NCI-H2029 treated with DMSO at 0.1 percent for 48 hours (cell line): Measurements from ENCODE around the gene PPP2R5D.
"Not testable (repeated sequence)": the region's sequence is repeated elsewhere in the genome, so short reads cannot be mapped to it uniquely, and the experiment has no call there.

Experiments used
- DNase-seq: peaks from one replicate; lab custom pipeline; 2025; lab: John Stamatoyannopoulos, UW

PPP2R5D gene

DNA sequence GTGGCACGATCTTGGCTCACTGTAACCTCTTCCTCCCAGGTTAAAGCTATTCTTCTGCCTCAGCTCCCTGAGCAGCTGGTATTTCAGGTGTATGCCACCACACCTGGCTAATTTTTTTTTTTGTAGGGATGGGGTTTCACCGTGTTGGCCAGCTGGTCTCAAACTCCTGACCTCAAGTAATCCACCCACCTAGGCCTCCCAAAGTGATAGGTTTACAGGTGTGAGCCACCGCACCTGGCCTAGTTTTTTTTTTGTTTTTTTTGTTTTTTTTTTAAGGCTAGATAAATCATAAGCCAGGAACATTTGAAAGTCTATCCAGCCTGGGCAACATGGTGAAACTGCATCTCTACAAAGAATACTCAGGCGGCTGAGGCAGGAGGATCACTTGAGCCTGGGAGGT, 48.0 kb downstream of the PPP2R5D start:
- DNase-seq, result no peak

DNA sequence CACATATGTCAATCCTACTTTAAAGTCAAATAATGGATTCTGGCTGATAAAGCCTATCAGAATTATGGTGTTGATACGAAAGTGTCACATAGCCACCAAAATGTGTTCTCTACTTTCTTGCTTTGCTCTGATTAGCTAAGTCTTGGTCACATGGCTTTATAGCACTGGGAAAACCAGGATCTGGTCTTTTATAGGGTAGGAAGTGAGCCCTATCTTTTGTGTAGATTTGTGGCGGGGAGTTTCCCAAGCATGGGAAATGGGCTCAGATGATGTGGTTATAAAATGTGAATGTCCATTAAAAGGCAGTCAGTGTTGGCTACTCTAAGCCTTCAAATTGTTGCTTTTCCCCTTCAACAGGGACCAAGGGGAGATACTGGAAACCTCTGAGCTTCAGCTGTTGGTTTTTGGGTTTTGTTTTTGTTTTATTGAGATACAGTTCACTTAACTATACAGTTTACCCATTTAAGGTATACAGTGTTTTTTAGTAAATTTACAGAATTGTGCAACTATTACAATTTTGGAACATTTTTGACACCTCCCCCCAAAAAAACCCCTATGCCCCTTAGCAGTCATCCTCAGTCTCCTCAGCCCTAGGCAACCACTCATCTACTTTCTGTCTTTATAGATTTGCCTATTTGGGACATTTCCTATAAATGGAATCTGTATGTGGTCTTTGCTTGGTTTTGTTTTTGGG, 49.3 kb downstream of the PPP2R5D start:
- no peak for DNase-seq

GRCh38 chr6:43034190-43034525, 49.8 kb downstream of the PPP2R5D start:
- DNase-seq, result no peak

GRCh38 chr6:43035495-43036194, 51.3 kb downstream of the PPP2R5D start:
- no peak for DNase-seq

DNA sequence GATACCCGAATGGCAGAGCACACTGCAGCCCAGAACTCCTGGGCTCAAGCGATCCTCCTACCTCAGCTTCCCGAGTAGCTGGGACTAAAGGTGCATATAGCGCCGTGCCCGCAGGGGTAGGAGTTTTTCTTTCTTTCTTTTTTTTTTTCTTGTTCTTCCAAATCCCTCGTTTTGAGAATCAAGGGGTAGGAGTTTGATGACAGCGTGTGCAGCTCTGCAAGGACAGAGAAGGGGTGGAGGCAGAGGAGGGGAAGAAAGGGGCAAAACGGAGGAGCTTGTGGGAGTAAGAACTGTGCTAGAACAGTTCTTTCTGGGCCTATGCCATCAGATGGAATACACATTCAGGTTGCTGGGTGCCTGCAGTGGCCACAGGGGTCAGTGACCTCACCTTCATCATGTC, 52.3 kb downstream of the PPP2R5D start:
- DNase-seq, result no peak

- DNase-seq, result no peak
These were observed 52.8 kb downstream of the PPP2R5D start for GRCh38 chr6:43037197-43037596.

DNA sequence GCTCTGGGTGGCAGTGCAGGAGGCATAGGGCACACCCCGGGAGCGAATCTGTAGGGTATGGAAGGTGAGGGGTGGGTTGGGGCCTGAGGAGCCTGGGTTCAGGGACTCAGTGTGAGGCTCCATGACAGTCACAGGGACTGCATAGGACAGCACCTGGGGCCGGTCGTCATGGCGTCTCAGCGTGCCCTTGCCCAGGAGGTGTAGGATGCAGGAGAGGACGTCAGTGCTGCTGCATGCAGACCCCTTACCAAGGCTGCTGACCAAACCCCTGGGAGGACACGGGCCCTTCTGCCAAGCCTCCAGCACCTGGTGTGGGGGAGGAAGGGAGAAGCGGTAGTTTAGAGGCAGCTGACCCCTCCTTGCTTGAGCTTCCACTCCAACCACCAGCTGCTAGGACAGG, 53.3 kb downstream of the PPP2R5D start:
- no peak for DNase-seq

DNA sequence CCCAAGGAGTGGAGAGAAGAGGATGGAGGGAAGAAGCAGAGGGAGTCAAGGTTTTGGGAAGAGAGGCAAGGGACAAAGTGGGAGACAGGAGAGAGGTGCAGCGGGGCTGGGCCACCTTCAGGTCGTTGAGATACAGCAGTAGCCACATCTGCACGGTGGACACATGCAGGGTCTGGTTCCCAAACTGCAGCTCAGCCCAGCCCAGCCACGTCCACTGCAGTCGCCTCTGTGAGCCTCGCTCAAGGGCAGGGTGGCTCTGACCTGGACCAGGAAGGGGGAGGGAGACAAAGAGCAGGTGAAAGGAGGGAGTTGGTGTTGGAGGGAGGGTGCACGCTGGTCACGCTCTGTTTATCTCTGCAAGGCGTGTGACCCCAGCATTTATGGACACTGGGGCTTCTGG, 54.4 kb downstream of the PPP2R5D start:
- no peak for DNase-seq

DNA sequence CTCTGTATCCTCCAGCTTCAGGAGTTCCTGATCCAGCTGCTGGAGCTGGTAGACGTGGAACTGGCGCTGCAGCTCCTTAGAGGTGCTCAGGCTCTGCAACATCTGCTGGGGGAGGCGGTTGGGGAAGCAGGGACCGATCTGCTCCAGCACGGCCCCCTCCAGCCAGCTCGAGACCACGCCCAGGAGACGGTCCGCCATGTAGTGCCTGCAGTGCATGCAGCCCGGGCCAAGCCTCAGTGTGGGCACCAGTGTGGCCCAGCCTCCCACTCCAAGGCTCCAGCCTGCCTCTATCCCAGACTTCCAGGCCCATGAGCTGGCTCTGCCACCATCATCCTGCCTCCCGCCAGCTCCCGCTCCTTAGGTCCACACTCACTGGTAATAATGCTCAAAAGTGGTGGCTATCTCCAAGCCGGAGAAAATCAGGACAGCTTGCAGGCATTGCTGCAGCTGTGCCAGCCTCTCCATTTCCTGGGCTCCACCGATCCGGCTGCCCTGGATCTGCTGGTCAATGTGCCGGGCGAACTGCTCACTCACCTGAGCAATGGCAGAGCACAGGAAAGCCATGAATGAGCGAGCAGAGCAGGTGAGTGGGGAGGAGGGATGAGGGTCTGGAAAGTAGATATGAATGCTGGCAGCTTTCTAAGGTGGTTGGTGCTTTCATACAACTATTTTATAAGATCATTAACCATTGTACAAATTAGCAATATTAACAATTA, 56.3 kb downstream of the PPP2R5D start:
- no peak for DNase-seq

DNA sequence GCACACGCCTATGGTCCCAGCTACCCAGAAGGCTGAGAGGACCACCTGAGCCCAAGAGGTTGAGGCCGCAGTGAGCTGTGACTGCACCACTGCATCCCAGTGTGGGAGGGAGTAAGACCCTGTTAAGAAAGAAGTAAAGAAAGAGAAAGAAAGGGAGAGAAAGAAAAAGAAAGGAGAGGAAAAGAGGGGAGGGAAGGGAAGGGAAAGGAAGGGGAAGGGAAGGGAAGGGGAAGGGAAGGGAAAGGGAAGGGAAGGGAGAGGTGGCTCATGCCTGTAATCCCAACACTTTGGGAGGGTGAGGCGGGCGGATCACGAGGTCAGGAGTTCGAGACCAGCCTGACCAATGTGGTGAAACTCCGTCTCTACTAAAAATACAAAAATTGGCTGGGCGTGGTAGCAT, 57.1 kb downstream of the PPP2R5D start:
- not testable (repeated sequence) for DNase-seq

GRCh38 chr6:43043310-43043709, 58.9 kb downstream of the PPP2R5D start:
- DNase-seq, result no peak

DNA sequence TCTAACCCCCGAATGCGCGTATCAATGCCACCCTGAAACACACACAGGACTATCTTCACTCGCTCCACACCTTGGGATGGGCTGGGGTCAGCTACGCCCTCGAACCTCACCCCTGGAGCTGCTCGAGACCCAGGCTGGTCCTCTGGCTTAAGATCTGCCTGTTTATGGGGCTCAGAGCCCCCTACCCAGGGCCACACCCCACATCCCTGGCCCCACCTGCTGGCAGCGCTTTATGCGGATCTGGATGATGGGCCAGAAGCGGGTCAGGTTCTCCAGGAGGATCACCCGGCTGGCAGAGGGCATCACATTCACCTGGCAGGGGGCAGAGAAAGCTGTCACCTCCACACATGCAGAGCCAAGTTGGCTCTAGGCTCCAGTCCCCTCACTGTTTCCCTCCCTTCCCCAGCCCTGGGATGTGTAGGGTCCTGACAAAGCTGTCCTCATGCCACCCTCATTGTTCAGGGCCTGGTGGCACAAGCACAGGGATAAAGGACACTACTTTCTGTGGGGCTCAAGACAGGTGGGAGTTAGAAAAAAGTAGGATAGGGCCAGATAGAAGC, 61.1 kb downstream of the PPP2R5D start:
- DNase-seq, result no peak

DNA sequence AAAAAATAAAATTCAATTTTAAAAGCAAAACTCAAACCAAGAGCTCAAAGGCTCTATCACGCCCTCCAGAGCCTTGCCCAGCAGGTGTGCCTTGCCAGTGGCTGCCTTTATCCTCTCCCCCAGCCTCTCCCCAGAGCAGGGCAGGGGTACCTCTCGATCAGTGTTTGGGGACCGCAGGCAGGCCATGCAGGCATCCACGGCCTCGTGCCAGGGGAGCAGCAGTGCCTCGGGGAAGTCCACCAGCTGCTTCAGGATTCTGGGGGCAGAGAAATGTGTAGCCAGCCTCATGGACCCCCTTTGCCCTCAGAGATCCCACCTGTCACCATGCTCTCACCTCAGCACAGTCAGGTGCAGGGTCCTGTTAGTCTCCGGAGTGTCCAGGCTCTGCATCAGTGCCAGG, 63.6 kb downstream of the PPP2R5D start:
- DNase-seq, result no peak

DNA sequence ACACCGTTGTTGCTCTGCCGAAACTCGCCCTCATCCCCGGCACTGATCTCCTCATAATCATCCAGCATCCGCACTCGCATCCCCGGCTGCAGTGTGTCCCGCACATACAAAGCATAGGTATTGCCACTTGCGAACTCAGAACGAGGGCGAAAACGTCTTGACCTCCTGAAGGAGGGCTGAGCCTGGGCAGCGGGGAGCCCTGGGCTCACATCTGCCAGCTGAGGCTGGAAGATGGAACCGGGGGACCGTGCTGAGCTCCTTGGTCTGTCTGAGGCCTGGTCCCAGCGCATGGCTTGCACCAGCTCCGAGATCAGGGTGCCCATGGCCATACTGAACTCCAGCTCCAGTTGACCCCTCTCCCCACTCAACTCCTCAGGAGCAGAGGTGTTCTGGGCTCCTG, 66.6 kb downstream of the PPP2R5D start:
- DNase-seq, result no peak

DNA sequence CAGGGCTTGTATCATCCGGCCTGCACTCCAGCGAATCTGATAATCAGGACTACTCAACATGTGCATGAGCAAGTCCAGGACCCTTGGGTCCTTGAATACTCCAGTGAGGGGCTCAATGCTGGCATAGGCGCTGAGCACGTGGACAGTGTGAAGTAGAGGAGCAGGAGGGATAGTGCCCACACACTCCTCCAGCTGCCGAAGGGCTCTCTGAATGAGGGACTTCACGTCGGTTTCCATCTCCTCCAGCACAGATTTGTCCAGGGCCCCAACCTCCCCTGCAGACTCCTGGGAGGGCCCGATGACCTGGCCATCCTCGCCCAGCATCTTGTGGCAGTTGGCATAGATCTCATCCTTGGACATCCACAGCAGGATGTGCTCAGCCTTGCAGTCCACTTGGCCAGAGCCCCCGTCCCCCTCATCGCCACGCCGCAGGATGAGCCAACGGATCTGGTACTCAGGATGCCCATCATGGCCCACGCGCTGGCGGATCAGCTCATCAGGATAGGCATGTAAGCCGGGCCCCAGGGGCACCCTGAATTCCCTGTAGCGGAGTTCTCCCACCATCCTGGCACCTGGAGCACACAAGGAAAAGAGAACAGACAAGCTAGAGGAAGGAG, 68.0 kb downstream of the PPP2R5D start:
- no peak for DNase-seq

GRCh38 chr6:43052842-43053544, 68.6 kb downstream of the PPP2R5D start:
- no peak for DNase-seq

GRCh38 chr6:43053545-43054205, 69.3 kb downstream of the PPP2R5D start, which contains the start of gene CUL7:
CUL7 (minus strand) TSS chr6:43053851; CDS start chr6:43052788, 1,063 bp downstream.
- peak; percentile 91 for DNase-seq

GRCh38 chr6:43054206-43054943, 70.0 kb downstream of the PPP2R5D start:
- DNase-seq, result no peak

DNA sequence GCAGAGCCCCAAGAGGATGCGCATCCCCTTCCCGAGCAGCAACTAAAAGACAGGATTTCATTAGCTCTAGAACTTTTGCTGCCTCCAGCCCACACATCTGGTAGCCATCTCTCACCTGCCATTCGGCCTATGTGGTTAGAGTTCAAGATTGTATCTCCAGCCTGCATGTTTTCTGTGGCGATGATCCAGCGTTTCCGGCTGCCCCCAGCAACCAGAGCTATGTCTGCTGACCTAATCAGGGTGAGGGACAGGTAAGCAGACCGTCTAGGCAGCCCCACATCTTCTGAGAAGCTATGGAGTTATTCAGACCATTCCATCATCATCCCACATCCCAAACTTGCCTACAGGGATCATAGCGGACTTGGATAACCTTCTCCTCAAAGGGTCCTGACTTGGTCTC, 71.6 kb downstream of the PPP2R5D start:
- no peak for DNase-seq

DNA sequence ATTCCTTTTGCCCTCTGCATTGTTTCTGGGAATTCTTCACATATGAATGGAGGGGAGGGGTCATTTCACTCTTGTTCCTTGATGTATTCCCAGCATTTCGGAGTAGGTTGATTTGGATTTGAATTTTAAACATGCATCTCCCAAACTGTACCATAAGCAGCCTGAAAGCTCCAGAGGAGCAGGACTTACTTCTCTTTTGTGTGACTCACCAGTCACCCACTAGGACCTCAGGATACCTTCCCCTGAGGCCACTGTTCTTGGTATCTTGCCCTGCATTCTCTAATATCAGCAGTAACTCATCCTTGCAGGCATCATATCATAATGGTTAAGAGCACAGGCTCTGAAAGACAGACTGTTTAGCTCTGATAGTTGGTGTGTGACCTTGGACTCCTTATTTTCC, 74.2 kb downstream of the PPP2R5D start:
- DNase-seq, result no peak
